Astrocyte of the spinal cord (primary cell): ENCODE measurements around the gene PTK7.

Experiments used
- DNase-seq: peaks from one replicate; pipeline ENCODE4 v3.0.0; 2011; ENCODE audit warnings: low read depth, low spot score
- H3K4me3 ChIP-seq: 2 replicates; pipeline ENCODE4 v1.5.1; 2011; ENCODE audit warnings: low read depth, mild to moderate bottlenecking, low read length, moderate library complexity
- CTCF ChIP-seq: IDR thresholded peaks from 2 replicates; pipeline ENCODE4 v1.5.1; 2012; ENCODE audit warnings: low read depth, mild to moderate bottlenecking, low read length, inconsistent platforms
- in situ Hi-C: cut with HindIII; loops from 2 replicates; pipeline ENCODE4 v1.10.0; 2017; ENCODE audit warnings: low sequenced_read_pairs

PTK7 gene

DNA sequence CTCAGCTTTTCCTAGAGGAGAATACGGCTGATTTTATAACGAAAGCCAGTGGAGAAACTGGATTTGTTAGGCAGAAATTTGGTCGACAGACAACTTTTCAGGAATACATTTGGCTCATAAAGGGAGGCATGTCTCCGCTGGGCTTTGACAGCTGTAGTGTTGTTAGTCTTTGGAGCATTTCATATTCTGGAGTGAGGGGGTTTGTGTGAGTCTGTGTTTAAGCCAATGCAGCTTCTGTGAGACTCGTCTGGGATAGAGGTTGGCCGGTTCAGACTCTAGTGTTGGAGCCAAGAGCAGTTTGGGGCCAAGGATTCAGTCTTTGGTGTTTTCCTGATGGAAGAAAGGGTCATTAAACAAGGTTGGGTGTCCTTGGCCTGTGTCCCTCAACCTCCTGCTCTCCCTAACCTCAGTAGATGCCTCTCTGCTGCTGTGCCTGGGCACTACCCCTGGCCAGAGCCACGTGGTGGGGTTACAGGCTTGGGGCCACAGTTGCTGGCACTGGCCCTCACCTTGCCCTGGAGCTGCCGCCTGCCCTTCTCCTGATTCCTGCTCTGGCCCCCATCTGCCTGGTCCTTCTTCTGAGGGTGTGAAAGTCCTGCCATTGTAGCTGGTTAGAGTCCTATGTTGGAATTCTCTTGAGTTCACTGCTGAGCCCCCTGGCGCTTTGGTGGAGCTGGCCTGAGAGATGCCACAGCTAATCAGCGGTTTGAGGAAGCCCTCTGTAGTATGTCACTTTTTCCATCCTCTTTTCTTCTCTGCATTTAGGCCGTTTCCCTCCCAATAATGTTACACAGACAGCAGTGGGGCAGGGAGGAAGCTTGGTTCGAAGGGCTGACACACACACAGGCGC is 6.9 kb downstream of the PTK7 start:
- DNase-seq, result no peak
- in situ Hi-C loops, result no loop called here
- no peak overlapping the region for H3K4me3 ChIP-seq
- TF ChIP-seq CTCF, result no peak

DNA sequence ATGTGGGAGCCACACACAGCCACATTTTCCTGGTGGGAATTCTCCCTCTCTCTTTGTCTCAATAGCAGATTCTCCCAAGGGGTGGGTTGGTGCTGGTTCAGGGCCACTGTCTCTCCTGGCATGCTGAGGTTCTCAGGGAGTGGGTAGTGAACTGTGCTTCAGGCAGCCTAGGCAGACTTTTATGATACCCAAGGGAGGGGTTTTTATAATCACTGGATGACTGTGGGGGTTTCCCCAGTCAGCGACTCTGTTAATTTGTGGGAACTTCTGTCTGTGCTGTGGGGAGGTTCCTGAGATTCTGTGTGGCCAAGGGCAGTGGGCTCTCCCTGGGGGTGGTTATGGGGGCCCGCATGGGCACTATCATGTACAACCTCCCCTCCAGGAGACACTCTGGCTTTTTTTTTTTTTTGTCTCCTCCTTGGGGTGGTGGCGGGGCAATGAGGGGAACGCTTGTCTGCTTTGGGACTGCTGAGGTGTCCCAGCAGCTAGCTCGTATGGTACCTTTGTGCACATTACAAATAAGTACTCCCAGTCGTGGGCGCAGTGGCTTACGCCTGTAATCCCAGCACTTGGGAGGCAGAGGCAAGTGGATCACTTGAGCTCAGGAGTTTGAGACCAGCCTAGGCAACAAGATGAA is 10.0 kb downstream of the PTK7 start:
- no peak overlapping the region for H3K4me3 ChIP-seq
- in situ Hi-C loops, result no loop called here
- no peak for TF ChIP-seq CTCF
- no peak for DNase-seq

GRCh38 chr6:43088654-43089056 is 12.5 kb downstream of the PTK7 start:
- peak; percentile 56 for DNase-seq
- no peak overlapping the region for H3K4me3 ChIP-seq
- in situ Hi-C loops, result no loop called here
- TF ChIP-seq CTCF, result no peak

DNA sequence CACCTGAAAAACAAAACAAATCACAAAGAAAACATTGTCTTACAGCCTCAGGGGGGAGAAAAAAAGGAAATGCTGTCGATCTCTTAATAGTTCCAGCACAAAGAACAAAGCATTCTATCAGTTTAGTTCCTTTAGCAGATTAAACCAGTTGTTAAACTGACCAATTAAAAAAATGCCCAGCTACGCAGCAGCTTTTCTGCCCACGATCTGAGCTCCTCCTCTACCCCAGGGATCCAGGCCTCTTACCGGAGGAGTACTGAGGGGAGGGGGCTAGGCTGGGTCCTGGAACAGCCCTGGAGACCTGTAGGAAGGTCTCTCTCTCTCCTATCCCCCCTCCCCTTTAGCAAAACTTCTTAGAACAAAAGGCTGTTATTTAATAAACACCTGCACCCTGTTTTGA is 13.4 kb downstream of the PTK7 start:
- in situ Hi-C loops, result no loop called here
- H3K4me3 ChIP-seq, result no peak overlapping the region
- DNase-seq, result no peak
- no peak for TF ChIP-seq CTCF

DNA sequence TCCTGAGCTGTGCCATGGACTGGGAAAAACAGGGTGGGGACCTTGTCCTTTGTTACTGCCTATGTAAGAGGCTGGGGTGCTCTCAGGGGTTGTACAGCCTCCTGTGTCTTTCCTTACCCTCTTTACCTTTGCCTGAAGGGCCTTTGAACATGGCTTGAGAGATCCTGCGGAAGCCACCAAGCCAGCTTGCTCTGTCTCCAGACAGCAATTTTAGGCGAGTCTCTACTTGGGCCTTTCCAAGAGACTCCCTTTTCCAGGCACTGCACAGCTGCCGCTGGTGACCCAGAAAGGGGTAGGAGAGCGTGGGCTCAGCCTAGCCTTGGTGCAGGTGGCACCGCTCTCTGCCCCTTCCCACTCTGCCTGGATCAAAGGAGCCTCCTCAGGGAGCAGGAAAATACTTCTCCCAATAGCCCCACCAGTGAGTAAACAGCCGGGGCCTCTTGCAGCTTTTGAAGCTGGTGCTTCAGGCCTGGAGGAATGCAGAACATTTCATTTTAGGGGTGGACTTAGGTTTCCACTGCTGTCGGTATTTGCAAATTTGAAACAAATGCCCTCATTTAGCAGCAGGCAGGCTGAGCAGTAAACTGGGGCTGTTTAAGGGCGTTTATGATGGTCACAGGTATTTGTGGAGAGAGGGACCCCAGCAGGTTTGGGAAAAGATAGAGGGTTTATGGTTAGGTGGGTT is 13.9 kb downstream of the PTK7 start:
- no peak for DNase-seq
- no peak overlapping the region for H3K4me3 ChIP-seq
- in situ Hi-C loops, result no loop called here
- no peak for TF ChIP-seq CTCF

DNA sequence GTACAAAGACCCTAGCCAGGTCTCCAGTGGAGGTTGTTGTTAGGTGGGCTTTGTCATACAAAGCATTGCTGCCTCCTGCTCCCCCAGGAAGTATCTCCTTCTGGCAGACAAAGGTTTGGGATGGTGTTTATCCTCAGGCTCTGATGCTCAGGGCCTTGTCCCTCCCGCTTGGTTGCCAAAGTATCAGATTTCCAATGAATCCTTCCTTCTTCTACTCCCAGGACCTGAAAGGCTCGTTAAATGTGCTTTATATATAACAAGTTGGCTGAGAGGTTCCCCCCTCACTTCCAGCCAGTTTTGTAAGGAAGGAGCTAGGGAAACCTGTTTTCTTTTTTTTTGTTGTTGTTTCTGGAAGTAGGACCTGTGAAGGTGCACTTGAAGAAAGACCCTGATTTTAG is 14.4 kb downstream of the PTK7 start:
- H3K4me3 ChIP-seq, result no peak overlapping the region
- no peak for DNase-seq
- in situ Hi-C loops, result no loop called here
- no peak for TF ChIP-seq CTCF
